Cardiac muscle cell (in vitro differentiated cells and primary cell): ENCODE results near the gene CST3. TPM values are rescaled to one million over a fixed set of nuclear protein-coding genes. Genes with fewer than 3 reads are reported as not detected.

Experiments
- DNase-seq, 2 donors: peaks; one replicate each; pipeline versions ENCODE4 v3.0.0 to v3.0.0-alpha.2; 2010 to 2017; ENCODE audit warnings: low read depth in 1 of 2, low spot score in 1 of 2
- H3K27ac ChIP-seq: fragments of 200-600 bp; sonication (generic); 2 replicates; pipeline ENCODE4 v1.5.1; 2016
- H3K27me3 ChIP-seq: fragments of 200-600 bp; sonication (generic); 2 replicates; pipeline ENCODE4 v1.6.0; 2016; ENCODE audit warnings: control low read depth
- H3K36me3 ChIP-seq: fragments of 200-600 bp; sonication (generic); 2 replicates; pipeline ENCODE4 v1.5.1; 2016; ENCODE audit warnings: control low read depth
- H3K4me1 ChIP-seq: fragments of 200-600 bp; sonication (generic); 2 replicates; pipeline ENCODE4 v1.8.1; 2017; ENCODE audit warnings: low read depth, mild to moderate bottlenecking, mixed run types
- H3K4me3 ChIP-seq: fragments of 200-600 bp; sonication (generic); 2 replicates; pipeline ENCODE4 v1.5.1; 2016; ENCODE audit warnings: mild to moderate bottlenecking
- H3K9me3 ChIP-seq: fragments of 200-600 bp; sonication (generic); 2 replicates; pipeline ENCODE4 v1.5.1; 2017; ENCODE audit warnings: low read depth, mild to moderate bottlenecking, control low read depth
- CTCF ChIP-seq: IDR thresholded peaks from 2 replicates; pipeline ENCODE4 v1.5.1; 2012; ENCODE audit warnings: low read depth, mild to moderate bottlenecking, low read length
- polyA plus RNA-seq: library from polyadenylated mRNA; unstranded; fragments of >200 nt; fragmentation: Nextera tagmentation; extraction: Ambion mirVana; gene quantifications from 2 replicates; pipeline ENCODE4 v1.2.1, GENCODE V29; 2016
- total RNA-seq: library from RNA; depleted of rRNA; stranded (reverse); fragments of >200 nt; gene quantifications from 2 replicates; pipeline ENCODE4 v1.2.3, GENCODE V29; 2016

Gene CST3
- total and polyA plus RNA-seq, 2 experiments from 2014 or later, result 214 to 256 TPM

- TF ChIP-seq CTCF, result no peak
- H3K9me3 ChIP-seq, result no peaks in the 10 kb centered on the region
- DNase-seq, result no peak
Measured at GRCh38 chr20:23646106-23646873, 8.5 kb upstream of the CST3 start.

GRCh38 chr20:23645575-23645974 lies 7.8 kb upstream of the CST3 start:
- Histone ChIP-seq H3K9me3 (no peaks in the 10 kb centered on the region), H3K27ac (no peak overlapping the region), H3K4me3 (no peak overlapping the region), H3K27me3 (no peaks in the 10 kb centered on the region), H3K36me3 (no peaks in the 10 kb centered on the region), H3K4me1 (no peaks in the 10 kb centered on the region)
- DNase-seq, result no peak
- TF ChIP-seq CTCF, result no peak

More at GRCh38 chr20:23646106-23646873, 8.5 kb upstream of the CST3 start:
- Histone ChIP-seq H3K36me3 (no peaks in the 10 kb centered on the region), H3K4me1 (no peaks in the 10 kb centered on the region), H3K27me3 (no peaks in the 10 kb centered on the region), H3K4me3 (no peak overlapping the region), H3K27ac (no peak overlapping the region)

- Histone ChIP-seq H3K27me3 (no peaks in the 10 kb centered on the region), H3K27ac (no peak overlapping the region), H3K4me3 (no peak overlapping the region), H3K9me3 (no peaks in the 10 kb centered on the region), H3K4me1 (no peaks in the 10 kb centered on the region), H3K36me3 (no peaks in the 10 kb centered on the region)
- no peak for TF ChIP-seq CTCF
- no peak for DNase-seq
Measured at GRCh38 chr20:23644164-23644563, 6.4 kb upstream of the CST3 start.

- no peak for DNase-seq
- Histone ChIP-seq H3K4me1 (no peaks in the 10 kb centered on the region), H3K27ac (no peak overlapping the region), H3K36me3 (no peaks in the 10 kb centered on the region), H3K9me3 (no peaks in the 10 kb centered on the region), H3K4me3 (no peak overlapping the region), H3K27me3 (no peaks in the 10 kb centered on the region)
- no peak for TF ChIP-seq CTCF
Measured at GRCh38 chr20:23643659-23644058, 5.9 kb upstream of the CST3 start.

GRCh38 chr20:23641936-23642751 lies 4.4 kb upstream of the CST3 start:
- H3K36me3 ChIP-seq, result no peaks in the 10 kb centered on the region
- no peak overlapping the region for H3K27ac ChIP-seq

More at GRCh38 chr20:23641936-23642751, 4.4 kb upstream of the CST3 start:
- Histone ChIP-seq H3K27me3 (no peaks in the 10 kb centered on the region), H3K4me1 (no peaks in the 10 kb centered on the region), H3K9me3 (no peaks in the 10 kb centered on the region), H3K4me3 (no peak overlapping the region)
- no peak for TF ChIP-seq CTCF
- DNase-seq, result peak in 1 of 2 donors; percentile 85
